ENCODE measurements around the gene NRBF2.

NRBF2 gene

DNA sequence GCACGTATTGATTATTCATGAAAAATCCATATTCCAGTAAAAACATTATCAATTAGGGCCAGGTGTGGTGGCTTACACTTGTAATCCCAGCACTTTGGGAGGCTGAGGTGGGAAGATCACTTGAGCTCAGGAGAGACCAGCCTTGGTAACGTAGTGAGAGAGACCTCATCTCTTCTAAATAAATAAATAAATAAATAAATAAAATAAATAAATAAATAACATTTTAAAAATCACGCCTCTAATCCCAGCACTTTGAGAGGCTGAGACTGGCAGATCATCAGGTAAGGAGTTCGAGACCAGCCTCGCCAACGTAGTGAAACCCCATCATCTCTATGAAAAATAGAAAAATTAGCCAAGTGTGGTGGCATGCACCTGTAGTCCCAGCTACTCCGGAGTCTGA lies 32.1 kb downstream of the NRBF2 start:
- DNase-seq: no peak

DNA sequence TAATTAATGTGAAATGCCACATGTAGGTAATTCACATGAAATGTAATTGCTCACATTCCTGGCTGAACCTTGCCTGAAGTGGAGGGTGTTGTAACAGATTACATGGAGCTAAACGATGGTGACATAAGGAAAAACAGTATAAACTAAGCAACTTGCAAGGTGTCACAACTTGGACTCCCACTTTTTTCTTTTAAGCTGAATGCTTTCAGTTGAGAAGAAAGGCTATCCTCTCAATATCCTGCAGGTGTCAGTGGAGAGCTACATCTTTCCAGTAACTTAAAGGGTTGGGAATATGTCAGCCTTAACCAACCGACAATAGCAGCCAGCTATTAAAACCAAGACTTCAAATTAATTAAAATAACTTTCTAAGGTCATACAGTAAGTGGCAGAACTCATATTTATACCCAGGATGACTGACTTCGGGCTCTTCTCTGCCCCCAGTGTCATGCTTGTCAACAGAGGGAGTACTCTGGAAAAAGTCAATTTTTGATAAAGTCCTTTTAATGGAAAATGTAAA lies 33.7 kb downstream of the NRBF2 start:
- peak; percentile 55 for DNase-seq

- DNase-seq: no peak
Observed at GRCh38 chr10:63168821-63169462, 35.8 kb downstream of the NRBF2 start.

- DNase-seq: no peak
Observed at GRCh38 chr10:63169624-63170023, 36.5 kb downstream of the NRBF2 start.

- no peak for DNase-seq
Observed at GRCh38 chr10:63171255-63171855, 38.2 kb downstream of the NRBF2 start.

GRCh38 chr10:63171926-63172325 lies 38.8 kb downstream of the NRBF2 start:
- DNase-seq: no peak

DNA sequence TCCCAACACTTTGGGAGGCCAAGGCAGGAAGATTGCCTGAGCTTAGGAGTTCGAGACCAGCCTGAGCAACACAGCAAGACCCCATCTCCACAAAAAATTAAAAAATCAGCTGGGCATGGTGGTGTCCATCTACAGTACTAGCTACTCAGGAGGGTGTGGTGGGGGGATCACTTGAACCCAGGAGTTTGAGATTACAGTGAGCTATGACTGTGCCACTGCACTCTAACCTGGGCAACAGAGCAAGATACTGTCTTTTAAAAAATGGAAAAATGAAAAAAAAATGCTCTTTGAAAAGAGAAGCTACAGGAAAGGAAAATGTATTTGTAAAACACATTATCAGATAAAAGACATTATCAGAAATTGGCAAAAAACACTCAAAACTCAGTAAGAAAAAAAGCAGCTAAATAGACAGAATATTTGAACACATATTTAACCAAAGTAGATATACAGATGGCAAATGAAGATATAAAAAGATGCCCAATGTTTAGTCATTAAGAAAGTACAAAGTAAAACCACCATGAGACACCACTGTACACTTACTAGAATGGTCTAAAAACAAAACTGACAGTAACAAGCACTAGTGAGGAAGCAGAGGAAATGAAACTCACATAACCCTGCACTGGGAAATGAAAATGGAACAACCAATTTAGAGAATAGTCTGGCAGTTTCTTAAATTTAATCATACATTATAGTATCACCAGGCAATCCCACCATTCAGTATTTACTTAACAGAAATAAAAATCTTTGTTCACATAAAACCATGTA lies 40.5 kb downstream of the NRBF2 start:
- DNase-seq: no peak

DNA sequence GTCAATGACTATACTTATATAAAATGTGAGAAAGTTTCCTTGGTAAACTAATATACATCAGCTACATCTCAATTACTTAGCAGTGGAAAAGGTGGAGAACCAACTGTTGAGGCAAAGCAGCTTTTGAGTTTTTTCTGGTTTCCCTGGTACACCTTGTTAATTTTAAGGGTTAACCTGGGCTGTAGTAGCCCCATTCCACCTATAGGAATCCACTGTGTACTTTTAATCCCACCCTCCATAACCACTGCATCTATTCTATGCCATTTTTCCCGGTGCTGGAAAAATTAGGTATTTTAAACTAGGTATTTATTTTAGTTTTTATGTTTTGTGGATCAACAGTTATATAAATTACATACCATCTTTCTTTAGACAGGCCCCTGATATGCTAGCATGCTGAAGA lies 42.4 kb downstream of the NRBF2 start:
- no peak for DNase-seq

GRCh38 chr10:63192826-63193225 lies 59.7 kb downstream of the NRBF2 start:
- DNase-seq: no peak

DNA sequence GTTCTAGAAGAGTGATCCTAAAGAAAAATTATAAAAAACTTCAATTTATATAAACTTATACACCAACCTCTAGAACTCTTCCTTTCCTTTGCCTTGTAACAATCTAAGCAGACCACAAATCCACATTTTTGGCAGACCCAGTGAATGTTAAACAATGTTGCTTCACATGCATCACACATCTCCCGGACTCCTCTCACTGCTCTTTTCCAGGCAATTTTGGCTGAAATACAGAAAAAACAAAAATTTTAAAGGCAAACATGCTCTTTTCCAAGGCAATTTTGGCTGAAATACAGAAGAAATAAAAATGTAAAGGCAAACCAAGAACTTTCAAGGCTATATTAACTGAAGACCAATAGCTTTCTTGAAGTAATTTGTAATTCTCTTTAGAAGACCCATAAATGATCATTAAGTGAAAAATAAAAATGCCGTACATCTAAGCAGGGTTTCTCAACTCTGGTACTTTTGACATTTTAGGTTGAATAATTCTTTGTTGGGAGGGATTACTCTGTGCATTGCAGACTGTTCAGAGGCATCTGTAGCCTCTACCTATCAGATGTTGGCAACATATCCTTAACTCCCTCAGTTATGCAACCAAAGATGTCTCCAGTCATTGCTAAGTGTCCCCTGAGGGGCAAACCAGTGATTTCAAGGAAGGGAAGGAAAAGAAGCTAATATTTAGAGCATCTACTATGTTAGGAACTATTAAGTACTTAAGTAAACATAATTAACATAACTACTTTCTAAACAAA lies 64.4 kb downstream of the NRBF2 start:
- DNase-seq: no peak

GRCh38 chr10:63199716-63200115 lies 66.6 kb downstream of the NRBF2 start:
- no peak for DNase-seq

DNA sequence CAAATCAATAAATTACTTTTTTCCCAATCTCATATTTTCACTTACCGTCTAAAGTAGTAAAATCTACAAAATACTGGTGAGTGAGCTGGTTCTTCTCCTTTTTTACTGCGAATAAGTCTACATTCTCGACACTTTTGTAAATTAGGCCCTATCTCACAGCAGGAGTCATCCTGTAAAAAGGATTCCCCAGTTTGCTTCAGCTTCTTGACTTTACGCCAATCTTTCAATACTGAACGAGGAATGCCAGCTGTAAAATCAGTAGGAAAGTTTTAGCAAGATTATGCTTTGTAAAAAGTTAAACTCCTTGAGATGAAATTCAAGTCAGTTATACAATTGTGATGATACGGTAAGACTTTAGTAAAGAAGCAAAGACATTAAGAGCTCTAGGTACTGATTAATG lies 67.3 kb downstream of the NRBF2 start:
- no peak for DNase-seq

DNA sequence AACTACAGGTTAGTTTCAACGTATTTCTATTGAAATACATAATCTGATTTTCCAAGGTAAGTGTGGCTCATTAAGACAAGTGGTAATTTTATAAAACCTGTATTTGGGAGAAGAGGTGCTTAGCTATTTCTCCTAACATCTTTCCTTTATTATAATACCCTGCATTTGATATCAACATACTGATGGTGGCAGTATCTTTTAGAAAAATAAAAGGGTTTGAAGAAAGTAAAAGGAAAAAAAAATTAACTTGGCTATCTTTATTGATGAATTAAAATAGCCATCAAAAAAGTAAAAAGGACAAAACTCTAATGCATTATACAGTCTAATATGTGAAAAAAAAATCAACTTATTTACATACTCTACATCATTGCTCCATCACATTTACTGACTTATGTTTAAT lies 68.0 kb downstream of the NRBF2 start:
- no peak for DNase-seq
